Spleen (tissue), 7 donors: ENCODE measurements around the gene SLC44A1.
"Not testable (repeated sequence)": the region's sequence is repeated elsewhere in the genome, so short reads cannot be mapped to it uniquely, and the experiment has no call there.

Experiments used
- CTCF ChIP-seq, 11 experiments: fragments of 200-600 bp in 7 of 11; fragments of 450-650 bp in 4 of 11; sonication (generic) in 4 of 11; IDR thresholded peaks in 8 of 11; conservative IDR thresholded peaks in 3 of 11; 1 replicate in 7 of 11; 2 replicates in 4 of 11; pipeline versions ENCODE4 v1.4.0 to v1.8.0; 2016 to 2021; ENCODE audit warnings: antibody characterized with exemption in 11 of 11, inconsistent platforms in 4 of 11, mild to moderate bottlenecking in 1 of 11
- POLR2A ChIP-seq, 3 donors: fragments of 450-650 bp; IDR thresholded peaks; one replicate each; pipeline ENCODE4 v1.5.1; 2017; ENCODE audit warnings: antibody characterized with exemption in 3 of 3, mild to moderate bottlenecking in 1 of 3
- POLR2AphosphoS5 ChIP-seq, 3 donors: sonication (generic); formaldehyde crosslinking; IDR thresholded peaks; one replicate each; pipeline ENCODE4 v1.5.1; 2017; ENCODE audit warnings: antibody characterized with exemption in 3 of 3
- donor health status: DM: no; HTN: no; CAD: no; lungs with moderate emphysema.
- donor health status: DM: no; HTN: no; CAD: no.
- donor health status: DM: no; HTN: no; CAD: no.

- not testable (repeated sequence) for TF ChIP-seq CTCF (IDR thresholded peaks at IDR 0.05 in 8 of 11, conservative IDR thresholded peaks at IDR 0.05 in 3 of 11); POLR2AphosphoS5 (IDR thresholded peaks at IDR 0.05); POLR2A (IDR thresholded peaks at IDR 0.05)
Measured at GRCh38 chr9:105268254-105268653, 23.8 kb downstream of the SLC44A1 start.
